Thyroid gland (tissue), 4 donors: Measurements from ENCODE around the gene AMMECR1L. TPM values are rescaled to one million over a fixed set of nuclear protein-coding genes. Genes with fewer than 3 reads are reported as not detected.
"Not testable (repeated sequence)": the region's sequence is repeated elsewhere in the genome, so short reads cannot be mapped to it uniquely, and the experiment has no call there.

Experiments
- DNase-seq, 2 donors: peaks; one replicate each; pipeline ENCODE4 v3.0.0-alpha.2; 2019
- H3K27ac ChIP-seq, 3 donors: fragments of 200-600 bp; sonication (generic); 1 replicate in 2 of 3; 2 replicates in 1 of 3; pipeline ENCODE4 v1.5.1; 2016 to 2019; ENCODE audit warnings: mild to moderate bottlenecking in 1 of 3, moderate library complexity in 1 of 3
- H3K27me3 ChIP-seq: fragments of 200-600 bp; sonication (generic); one replicate; pipeline ENCODE4 v1.5.1; 2019
- H3K36me3 ChIP-seq, 2 donors: fragments of 200-600 bp; sonication (generic); one replicate each; pipeline ENCODE4 v1.5.1; 2016 to 2019
- H3K4me1 ChIP-seq, 2 donors: fragments of 200-600 bp; sonication (generic); one replicate each; pipeline ENCODE4 v1.5.1; 2017 to 2019
- H3K4me3 ChIP-seq, 3 donors: fragments of 200-600 bp; sonication (generic); replicated peaks in 1 of 3; 1 replicate in 2 of 3; 2 replicates in 1 of 3; pipeline ENCODE4 v1.5.1; 2016; ENCODE audit warnings: mild to moderate bottlenecking in 1 of 3
- H3K9me3 ChIP-seq: fragments of 200-600 bp; sonication (generic); one replicate; pipeline ENCODE4 v1.5.1; 2017
- POLR2A ChIP-seq, 2 donors: fragments of 450-650 bp; IDR thresholded peaks; one replicate each; pipeline ENCODE4 v1.6.1; 2017; ENCODE audit warnings: antibody characterized with exemption in 2 of 2, mild to moderate bottlenecking in 2 of 2, moderate library complexity in 1 of 2
- WGBS, 2 donors: methylation state at CpG; one replicate each; pipeline ENCODE4 v1.1.5; 2017; 5-methylcytosine and 5-hydroxymethylcytosine counted together
- intact Hi-C: fragments of 100-400 bp; cut with DNase I; formaldehyde crosslinking; loops from one replicate; pipeline ENCODE4 v1.15.1; 2023
- total RNA-seq, 4 donors: library from RNA; depleted of rRNA; stranded (reverse); fragments of >200 nt; gene quantifications; one replicate each; pipeline ENCODE4 v1.2.3, GENCODE V29; 2016
- TF ChIP-seq, protein P1 (sequence below), 6 experiments: fragments of 200-600 bp in 3 of 6; fragments of 450-650 bp in 3 of 6; sonication (generic) in 3 of 6; IDR thresholded peaks; one replicate each; pipeline ENCODE4 v1.5.1; 2016 to 2019; ENCODE audit warnings: antibody characterized with exemption in 6 of 6, mild to moderate bottlenecking in 2 of 6, inconsistent platforms in 1 of 6, moderate library complexity in 1 of 6

AMMECR1L gene
- total RNA-seq = 10 to 100 TPM; 10.3 to 13.4 (median 11.5) TPM

- Histone ChIP-seq H3K27ac (peak within 1 kb of the TSS; percentile 69 to 89 (median 88)), H3K4me1 (peaks cover 17 to 22% of the 10 kb centered on the region in 2 donors), H3K4me3 (peak within 1 kb of the TSS in 2 of 3 donors; percentile 35 to 47)
- TF ChIP-seq POLR2A (IDR thresholded peaks at IDR 0.05) = peak in 1 of 2 donors; percentile 82
- WGBS, 2 donors = 0% methylated on average over 1 of the region's 85 CpGs; no CpG with 5 or more reads in 1 of the 2 donors
- H3K36me3 ChIP-seq, H3K9me3 ChIP-seq, intact Hi-C loops, H3K27me3 ChIP-seq: not testable (repeated sequence)
- DNase-seq = peak; percentile 82
These were observed at the start of gene AMMECR1L for GRCh38 chr2:127885780-127886592. TSS of gene AMMECR1L (minus strand) at chr2:127885956. CDS start at chr2:127874234, 11,722 bp downstream.

GRCh38 chr2:127935337-127935736 lies 49.6 kb upstream of the AMMECR1L start:
- Histone ChIP-seq H3K4me3 (no peak overlapping the region), H3K9me3 (no peaks in the 10 kb centered on the region), H3K27ac (no peak overlapping the region), H3K4me1 (no peaks in the 10 kb centered on the region), H3K27me3 (no peaks in the 10 kb centered on the region), H3K36me3 (no peaks in the 10 kb centered on the region)
- TF ChIP-seq, protein P1, sequence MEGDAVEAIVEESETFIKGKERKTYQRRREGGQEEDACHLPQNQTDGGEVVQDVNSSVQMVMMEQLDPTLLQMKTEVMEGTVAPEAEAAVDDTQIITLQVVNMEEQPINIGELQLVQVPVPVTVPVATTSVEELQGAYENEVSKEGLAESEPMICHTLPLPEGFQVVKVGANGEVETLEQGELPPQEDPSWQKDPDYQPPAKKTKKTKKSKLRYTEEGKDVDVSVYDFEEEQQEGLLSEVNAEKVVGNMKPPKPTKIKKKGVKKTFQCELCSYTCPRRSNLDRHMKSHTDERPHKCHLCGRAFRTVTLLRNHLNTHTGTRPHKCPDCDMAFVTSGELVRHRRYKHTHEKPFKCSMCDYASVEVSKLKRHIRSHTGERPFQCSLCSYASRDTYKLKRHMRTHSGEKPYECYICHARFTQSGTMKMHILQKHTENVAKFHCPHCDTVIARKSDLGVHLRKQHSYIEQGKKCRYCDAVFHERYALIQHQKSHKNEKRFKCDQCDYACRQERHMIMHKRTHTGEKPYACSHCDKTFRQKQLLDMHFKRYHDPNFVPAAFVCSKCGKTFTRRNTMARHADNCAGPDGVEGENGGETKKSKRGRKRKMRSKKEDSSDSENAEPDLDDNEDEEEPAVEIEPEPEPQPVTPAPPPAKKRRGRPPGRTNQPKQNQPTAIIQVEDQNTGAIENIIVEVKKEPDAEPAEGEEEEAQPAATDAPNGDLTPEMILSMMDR (IDR thresholded peaks at IDR 0.05) = no peak
- TF ChIP-seq POLR2A (IDR thresholded peaks at IDR 0.05) = no peak
- 91% methylated on average over 6 of the region's 6 CpGs for WGBS, 2 donors
- DNase-seq = no peak
- intact Hi-C loops = no loop called here

DNA sequence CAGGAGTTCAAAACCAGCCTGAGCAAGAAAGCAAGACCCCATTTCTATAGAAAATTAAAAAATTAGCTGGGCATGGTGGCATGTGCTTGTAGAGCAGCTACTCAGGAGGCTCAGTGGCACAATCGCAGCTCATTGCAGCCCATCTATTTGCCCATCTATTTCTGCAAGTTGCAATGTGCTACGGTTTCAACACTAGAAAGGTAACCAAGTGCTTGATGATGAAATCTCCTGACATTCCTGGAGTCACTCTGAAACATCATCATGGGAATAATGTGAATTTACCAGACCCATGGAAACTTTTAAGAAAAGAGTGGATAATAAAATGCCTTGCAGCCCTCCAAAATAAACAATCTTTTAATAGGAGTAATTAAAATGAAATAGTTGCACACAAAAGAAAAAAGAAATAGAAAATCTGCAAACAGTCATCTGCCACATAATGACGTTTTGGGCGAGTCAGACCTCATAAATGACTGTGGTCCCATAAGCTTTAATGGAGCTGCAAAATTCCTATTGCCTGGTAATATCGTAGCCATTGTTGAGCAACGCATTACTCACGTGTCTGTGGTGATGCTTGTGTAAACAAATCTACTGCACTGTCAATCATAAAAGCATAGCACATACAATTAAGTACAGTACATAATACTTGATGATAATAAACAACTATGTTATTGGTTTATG lies 46.6 kb upstream of the AMMECR1L start:
- WGBS, 2 donors = 83 to 84% methylated on average over 7 of the region's 7 CpGs
- H3K4me1 ChIP-seq = no peaks in the 10 kb centered on the region
- no peak for DNase-seq
- TF ChIP-seq POLR2A (IDR thresholded peaks at IDR 0.05) = no peak
- TF ChIP-seq, protein P1 (IDR thresholded peaks at IDR 0.05) = no peak
- no peaks in the 10 kb centered on the region for H3K36me3 ChIP-seq
- H3K27me3 ChIP-seq = no peaks in the 10 kb centered on the region
- no peak overlapping the region for H3K27ac ChIP-seq
- intact Hi-C loops = no loop called here
- no peak overlapping the region for H3K4me3 ChIP-seq
- H3K9me3 ChIP-seq = no peaks in the 10 kb centered on the region

DNA sequence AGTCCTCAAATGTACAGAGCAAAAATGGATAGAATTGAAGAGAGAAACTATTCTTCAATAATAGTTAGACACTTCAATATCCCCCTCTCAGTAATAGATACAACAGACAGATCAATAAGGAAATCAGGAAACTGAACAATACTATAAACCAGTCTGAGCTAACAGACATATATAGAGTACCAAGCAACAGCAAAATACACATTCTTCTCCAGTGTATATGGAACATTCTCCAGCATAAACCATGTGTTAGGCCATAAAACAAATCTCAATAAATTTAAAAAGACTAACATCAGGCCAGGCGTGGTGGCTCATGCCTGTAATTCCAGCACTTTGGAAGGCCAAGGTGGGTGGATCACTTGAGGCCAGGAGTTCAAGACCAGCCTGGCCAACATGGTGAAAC lies 43.7 kb upstream of the AMMECR1L start:
- intact Hi-C loops = no loop called here

DNA sequence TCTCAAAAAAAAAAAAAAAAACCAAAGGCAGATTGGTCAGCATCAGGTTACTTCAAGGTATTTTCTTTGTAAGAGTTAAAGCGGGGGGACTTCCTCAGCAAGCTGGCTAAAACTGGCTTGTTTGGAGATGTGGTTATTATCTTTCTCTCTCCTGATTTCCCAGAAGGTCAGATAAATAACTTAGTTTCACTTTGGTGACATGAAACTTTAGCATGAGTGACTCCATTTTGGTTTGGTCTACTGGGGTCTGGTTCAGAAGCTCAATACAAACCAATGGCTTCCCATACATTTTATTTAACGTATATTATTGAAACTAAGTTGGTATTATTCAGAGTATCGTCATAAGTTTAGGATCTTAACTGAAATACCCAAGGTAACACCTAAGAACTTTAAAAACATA lies 41.6 kb upstream of the AMMECR1L start:
- H3K36me3 ChIP-seq = no peaks in the 10 kb centered on the region
- intact Hi-C loops = no loop called here
- H3K4me3 ChIP-seq = no peak overlapping the region
- H3K27me3 ChIP-seq = no peaks in the 10 kb centered on the region
- no peak overlapping the region for H3K27ac ChIP-seq
- TF ChIP-seq, protein P1 (IDR thresholded peaks at IDR 0.05) = no peak
- TF ChIP-seq POLR2A (IDR thresholded peaks at IDR 0.05) = no peak
- no peaks in the 10 kb centered on the region for H3K4me1 ChIP-seq
- no peaks in the 10 kb centered on the region for H3K9me3 ChIP-seq
- DNase-seq = no peak
- 89 to 90% methylated on average over 3 of the region's 3 CpGs for WGBS, 2 donors

More for the DNA sequence above, 43.7 kb upstream of the AMMECR1L start:
- 91 to 95% methylated on average over 1 of the region's 1 CpG for WGBS, 2 donors
- DNase-seq = no peak
- Histone ChIP-seq H3K27ac (no peak overlapping the region), H3K36me3 (no peaks in the 10 kb centered on the region), H3K27me3 (no peaks in the 10 kb centered on the region), H3K4me1 (no peaks in the 10 kb centered on the region), H3K4me3 (no peak overlapping the region), H3K9me3 (no peaks in the 10 kb centered on the region)
- no peak for TF ChIP-seq POLR2A (IDR thresholded peaks at IDR 0.05)
- TF ChIP-seq, protein P1 (IDR thresholded peaks at IDR 0.05) = no peak
